SU-DHL-6 (cell line): ENCODE data around the gene TBC1D22A.

Experiments
- EZH2phosphoT487 ChIP-seq: fragments of 200-600 bp; sonication (generic), shearing (Covaris generic); conservative IDR thresholded peaks from 2 replicates; pipeline ENCODE4 v1.6.1; 2018; ENCODE audit warnings: mild to moderate bottlenecking, antibody characterized with exemption, low read length, moderate library complexity, mixed read lengths
- TF ChIP-seq, protein P1 (sequence below): fragments of 200-600 bp; sonication (generic); IDR thresholded peaks from one replicate; pipeline ENCODE4 v1.5.1; 2017; ENCODE audit warnings: antibody characterized with exemption, mild to moderate bottlenecking, low read length, moderate library complexity; ENCODE audit not compliant: insufficient read depth, poor library complexity, severe bottlenecking

DNA sequence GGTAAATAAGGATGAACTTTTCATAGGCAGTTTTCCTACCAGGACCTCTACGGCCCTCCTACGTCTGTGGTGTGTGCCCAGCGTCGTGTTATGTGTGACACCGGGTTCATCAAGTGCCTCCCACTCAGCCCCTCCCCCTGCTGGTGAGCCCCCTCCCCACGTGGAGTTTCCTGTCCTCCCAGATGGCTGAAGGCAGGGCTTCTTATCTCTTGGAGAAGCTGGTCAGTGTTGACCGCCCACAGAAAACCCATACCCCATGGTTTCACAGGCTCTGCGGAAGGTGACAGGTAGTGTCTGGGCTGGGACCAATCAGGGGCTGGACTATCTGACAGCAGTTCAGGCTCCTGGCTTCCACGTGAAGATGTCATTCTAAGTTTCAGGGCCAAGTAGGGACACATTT is 393.5 kb downstream of the TBC1D22A start:
- TF ChIP-seq, protein P1, sequence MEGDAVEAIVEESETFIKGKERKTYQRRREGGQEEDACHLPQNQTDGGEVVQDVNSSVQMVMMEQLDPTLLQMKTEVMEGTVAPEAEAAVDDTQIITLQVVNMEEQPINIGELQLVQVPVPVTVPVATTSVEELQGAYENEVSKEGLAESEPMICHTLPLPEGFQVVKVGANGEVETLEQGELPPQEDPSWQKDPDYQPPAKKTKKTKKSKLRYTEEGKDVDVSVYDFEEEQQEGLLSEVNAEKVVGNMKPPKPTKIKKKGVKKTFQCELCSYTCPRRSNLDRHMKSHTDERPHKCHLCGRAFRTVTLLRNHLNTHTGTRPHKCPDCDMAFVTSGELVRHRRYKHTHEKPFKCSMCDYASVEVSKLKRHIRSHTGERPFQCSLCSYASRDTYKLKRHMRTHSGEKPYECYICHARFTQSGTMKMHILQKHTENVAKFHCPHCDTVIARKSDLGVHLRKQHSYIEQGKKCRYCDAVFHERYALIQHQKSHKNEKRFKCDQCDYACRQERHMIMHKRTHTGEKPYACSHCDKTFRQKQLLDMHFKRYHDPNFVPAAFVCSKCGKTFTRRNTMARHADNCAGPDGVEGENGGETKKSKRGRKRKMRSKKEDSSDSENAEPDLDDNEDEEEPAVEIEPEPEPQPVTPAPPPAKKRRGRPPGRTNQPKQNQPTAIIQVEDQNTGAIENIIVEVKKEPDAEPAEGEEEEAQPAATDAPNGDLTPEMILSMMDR: no peak
- no peak for TF ChIP-seq EZH2phosphoT487
